ENCODE data around the gene SDF2L1.

DNA sequence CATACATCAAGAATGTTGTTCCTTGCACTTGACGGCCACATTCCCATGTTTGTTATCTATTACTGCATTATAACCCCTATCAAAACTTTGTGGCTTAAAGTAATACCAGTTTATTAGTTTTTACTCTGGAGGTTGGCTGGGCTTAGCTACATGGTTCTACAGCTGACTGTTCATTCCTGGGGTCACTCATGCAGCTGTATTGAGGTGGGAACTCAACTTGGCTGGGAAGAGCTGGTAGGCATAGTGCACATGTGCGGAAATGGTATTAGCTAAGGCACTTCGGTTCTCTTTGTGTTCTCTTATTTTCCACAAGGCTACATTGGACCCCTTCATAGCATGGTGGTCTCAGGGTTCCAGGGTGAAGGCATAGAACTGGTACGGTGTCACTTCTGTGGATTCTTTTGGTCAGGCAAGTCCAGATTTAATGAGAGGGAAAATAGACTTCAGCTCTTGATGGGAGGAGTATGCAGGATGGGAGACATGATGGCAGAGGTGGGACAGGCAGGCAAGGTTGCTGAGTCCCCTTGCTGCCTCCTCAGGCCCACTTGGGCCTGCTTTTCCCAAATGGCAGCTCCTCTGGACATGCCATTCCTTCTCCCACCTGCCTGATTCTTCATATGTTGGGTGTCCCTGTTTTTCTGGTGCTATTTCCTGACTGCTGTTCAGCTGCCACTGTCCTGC, 28.4 kb upstream of the SDF2L1 start:
- TF ChIP-seq, protein P1, sequence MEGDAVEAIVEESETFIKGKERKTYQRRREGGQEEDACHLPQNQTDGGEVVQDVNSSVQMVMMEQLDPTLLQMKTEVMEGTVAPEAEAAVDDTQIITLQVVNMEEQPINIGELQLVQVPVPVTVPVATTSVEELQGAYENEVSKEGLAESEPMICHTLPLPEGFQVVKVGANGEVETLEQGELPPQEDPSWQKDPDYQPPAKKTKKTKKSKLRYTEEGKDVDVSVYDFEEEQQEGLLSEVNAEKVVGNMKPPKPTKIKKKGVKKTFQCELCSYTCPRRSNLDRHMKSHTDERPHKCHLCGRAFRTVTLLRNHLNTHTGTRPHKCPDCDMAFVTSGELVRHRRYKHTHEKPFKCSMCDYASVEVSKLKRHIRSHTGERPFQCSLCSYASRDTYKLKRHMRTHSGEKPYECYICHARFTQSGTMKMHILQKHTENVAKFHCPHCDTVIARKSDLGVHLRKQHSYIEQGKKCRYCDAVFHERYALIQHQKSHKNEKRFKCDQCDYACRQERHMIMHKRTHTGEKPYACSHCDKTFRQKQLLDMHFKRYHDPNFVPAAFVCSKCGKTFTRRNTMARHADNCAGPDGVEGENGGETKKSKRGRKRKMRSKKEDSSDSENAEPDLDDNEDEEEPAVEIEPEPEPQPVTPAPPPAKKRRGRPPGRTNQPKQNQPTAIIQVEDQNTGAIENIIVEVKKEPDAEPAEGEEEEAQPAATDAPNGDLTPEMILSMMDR (IDR thresholded peaks at IDR 0.05): no peak
- no peak for TF ChIP-seq POLR2A (IDR thresholded peaks at IDR 0.05)

Measured in uterus (tissue), 2 donors.